B cell (primary cell): Measurements from ENCODE around the gene BCL11A. TPM values are rescaled to one million over a fixed set of nuclear protein-coding genes. Genes with fewer than 3 reads are reported as not detected.

ENCODE experiments used
- ATAC-seq: fragments of 200-7000 bp; cut with Tn5 transposase; one replicate; pipeline ENCODE4 v1.10.0; 2021; ENCODE audit warnings: low read depth, mild to moderate bottlenecking, moderate number of reproducible peaks, moderate library complexity
- CTCF ChIA-PET: fragments of 350-600 bp; sonication (Branson Sonifier 250); formaldehyde crosslinking; loops from one replicate; lab custom pipeline; 2021; ENCODE audit warnings: antibody characterized with exemption, inconsistent platforms; lab: Charles Lee
- POLR2A ChIA-PET: fragments of 350-600 bp; sonication (Branson Sonifier 250); formaldehyde crosslinking; loops from one replicate; lab custom pipeline; 2021; ENCODE audit warnings: antibody characterized with exemption; lab: Charles Lee
- DNase-seq: peaks from one replicate; pipeline ENCODE4 v3.0.0; 2013
- H2AFZ ChIP-seq: 2 replicates; pipeline ENCODE4 v1.6.1; 2012; ENCODE audit warnings: mild to moderate bottlenecking, low read depth, low read length; ENCODE audit not compliant: insufficient read depth, poor library complexity, severe bottlenecking
- H3K27ac ChIP-seq, 2 donors: 1 replicate in 1 of 2; 2 replicates in 1 of 2; pipeline ENCODE4 v1.5.1; 2012 to 2013; ENCODE audit warnings: low read length in 2 of 2, mild to moderate bottlenecking in 2 of 2, moderate library complexity in 1 of 2
- H3K27me3 ChIP-seq, 4 experiments: fragments of 200-600 bp in 1 of 4; sonication (generic) in 1 of 4; replicated peaks in 1 of 4; 1 replicate in 2 of 4; 2 replicates in 2 of 4; pipeline versions ENCODE4 v1.6.1 to v1.7.0; 2013 to 2016; ENCODE audit warnings: low read length in 3 of 4, mild to moderate bottlenecking in 2 of 4, mixed read lengths in 1 of 4, moderate library complexity in 1 of 4; ENCODE audit not compliant: insufficient read depth in 4 of 4, control insufficient read depth in 3 of 4; ENCODE audit errors: control extremely low read depth in 1 of 4
- H3K36me3 ChIP-seq, 2 experiments: replicated peaks in 1 of 2; 1 replicate in 1 of 2; 2 replicates in 1 of 2; pipeline versions ENCODE4 v1.6.1 to v1.7.1; 2013; ENCODE audit warnings: low read length in 1 of 2; ENCODE audit not compliant: insufficient read depth in 2 of 2, control insufficient read depth in 1 of 2; ENCODE audit errors: control extremely low read depth in 1 of 2, extremely low read depth in 1 of 2
- H3K4me1 ChIP-seq, 2 donors: fragments of 200-600 bp in 1 of 2; sonication (generic) in 1 of 2; 1 replicate in 1 of 2; 2 replicates in 1 of 2; pipeline versions ENCODE4 v1.5.1 to v1.6.1; 2013 to 2017; ENCODE audit warnings: low read length in 2 of 2; ENCODE audit not compliant: control insufficient read depth in 2 of 2, insufficient read depth in 2 of 2
- H3K4me2 ChIP-seq: replicated peaks from 2 replicates; pipeline ENCODE3; 2012; ENCODE audit warnings: mild to moderate bottlenecking, low read depth, low read length; ENCODE audit not compliant: poor library complexity, severe bottlenecking
- H3K4me3 ChIP-seq, 5 experiments: fragments of 200-600 bp in 1 of 5; sonication (generic) in 1 of 5; 1 replicate in 3 of 5; 2 replicates in 2 of 5; pipeline versions ENCODE4 v1.5.1 to v1.7.0; 2011 to 2016; ENCODE audit warnings: low read length in 4 of 5, mild to moderate bottlenecking in 4 of 5, low read depth in 2 of 5, control low read depth in 1 of 5, moderate library complexity in 1 of 5; ENCODE audit not compliant: insufficient read depth in 1 of 5; ENCODE audit errors: control extremely low read depth in 1 of 5, extremely low read depth in 1 of 5
- H3K79me2 ChIP-seq: fragments of 200-600 bp; sonication (generic); one replicate; pipeline ENCODE4 v1.6.0; 2016; ENCODE audit warnings: low read length; ENCODE audit not compliant: control insufficient read depth, insufficient read depth
- H3K9ac ChIP-seq: fragments of 200-600 bp; sonication (generic); 2 replicates; pipeline ENCODE4 v1.6.1; 2017; ENCODE audit warnings: mild to moderate bottlenecking, low read length, moderate library complexity
- H3K9me3 ChIP-seq, 3 donors: one replicate each; pipeline versions ENCODE4 v1.6.1 to v1.7.1; 2013; ENCODE audit warnings: low read length in 2 of 3; ENCODE audit not compliant: control insufficient read depth in 2 of 3, insufficient read depth in 1 of 3; ENCODE audit errors: control extremely low read depth in 1 of 3
- H4K20me1 ChIP-seq: 2 replicates; pipeline ENCODE4 v1.6.0; 2012; ENCODE audit warnings: mild to moderate bottlenecking, low read length; ENCODE audit not compliant: insufficient read depth, control insufficient read depth, poor library complexity, severe bottlenecking
- H3K27ac Mint-ChIP-seq: one replicate; pipeline ENCODE4 v1.8.0; 2021; ENCODE audit warnings: mixed read lengths
- H3K27me3 Mint-ChIP-seq: one replicate; pipeline ENCODE4 v1.8.0; 2021; ENCODE audit warnings: mixed read lengths
- H3K4me1 Mint-ChIP-seq: one replicate; pipeline ENCODE4 v1.8.0; 2021; ENCODE audit warnings: mixed read lengths
- H3K4me3 Mint-ChIP-seq: one replicate; pipeline ENCODE4 v1.8.0; 2021; ENCODE audit warnings: mixed read lengths
- H3K9me3 Mint-ChIP-seq: one replicate; pipeline ENCODE4 v1.8.0; 2022; ENCODE audit warnings: mixed read lengths; ENCODE audit not compliant: insufficient read depth
- CTCF ChIP-seq: fragments of 200-600 bp; IDR thresholded peaks from one replicate; pipeline ENCODE4 v1.8.0; 2022; ENCODE audit warnings: antibody characterized with exemption, mild to moderate bottlenecking
- EZH2 ChIP-seq: IDR thresholded peaks from 2 replicates; pipeline ENCODE4 v1.6.1; 2012; ENCODE audit warnings: borderline replicate concordance, low read depth, mild to moderate bottlenecking, moderate library complexity, low read length; ENCODE audit not compliant: insufficient read depth, poor library complexity, severe bottlenecking
- WGBS: methylation state at CpG from one replicate; pipeline ENCODE4 v1.1.5; 2013; ENCODE audit warnings: missing lambda C conversion rate; ENCODE audit not compliant: insufficient coverage; 5-methylcytosine and 5-hydroxymethylcytosine counted together
- intact Hi-C: fragments of 100-400 bp; cut with micrococcal nuclease; formaldehyde crosslinking; loops from one replicate; pipeline ENCODE4 v1.10.0; 2022
- polyA plus RNA-seq: library from polyadenylated mRNA; depleted of rRNA; stranded (reverse); fragments of >200 nt; gene quantifications from 2 replicates; pipeline ENCODE4 v1.2.3, GENCODE V29; 2012
- total RNA-seq, 2 donors: library from RNA; stranded (reverse); fragments of 120-200 nt in 1 of 2; gene quantifications; 1 replicate in 1 of 2; 2 replicates in 1 of 2; pipeline versions ENCODE4 v1.2.3 to v1.2.4, GENCODE V29; 2013 to 2022

Gene BCL11A
- total and polyA plus RNA-seq, 2 donors (not counting 1 experiment from before 2014, with no cell fraction given) = 81.8 to 383 TPM

DNA sequence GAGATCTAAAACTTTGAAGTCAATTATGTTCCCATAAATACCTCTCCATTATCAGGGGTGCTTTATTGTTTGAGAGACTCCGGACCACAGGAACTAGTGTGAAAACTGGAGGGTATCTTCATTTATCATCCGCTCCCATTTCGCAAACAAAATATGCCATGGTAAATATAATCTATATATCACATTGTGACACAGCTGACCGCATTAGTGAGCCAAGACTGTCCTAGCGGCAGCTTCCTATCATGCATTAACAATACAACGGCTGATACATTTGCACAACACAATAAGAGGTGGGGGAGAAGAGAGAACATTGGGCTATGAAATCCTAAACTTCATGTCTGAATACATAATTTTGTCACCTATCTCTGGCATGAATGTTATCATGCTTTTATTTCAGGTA lies 29.5 kb downstream of the BCL11A start:
- no peaks in the 10 kb centered on the region for H3K9me3 Mint-ChIP-seq

More for the DNA sequence above, 29.5 kb downstream of the BCL11A start:
- no peaks in the 10 kb centered on the region for H3K27me3 ChIP-seq
- ChIA-PET CTCF (interaction anchor here (0.7 to 1.5 kb wide), 4 partner anchors 15 to 27 kb away, joined by 3 to 7 read pairs (median 4); no protein-coding TSS in a partner anchor), POLR2A (no interaction called here)
- Mint-ChIP-seq H3K27me3 (no peaks in the 10 kb centered on the region), H3K27ac (peak overlapping the region; percentile 82), H3K4me1 (peaks cover 96% of the 10 kb centered on the region), H3K4me3 (peak overlapping the region; percentile 12)
- DNase-seq = no peak
- TF ChIP-seq EZH2 (no peak), CTCF (no peak)
- ATAC-seq = no peak
- peak overlapping the region; percentile 69 for H3K4me2 ChIP-seq
- H4K20me1 ChIP-seq = peaks cover 95% of the 10 kb centered on the region
- H3K79me2 ChIP-seq = peaks cover 100% of the 10 kb centered on the region
- no peak overlapping the region for H2AFZ ChIP-seq
- H3K36me3 ChIP-seq = peaks cover 1 to 76% of the 10 kb centered on the region in 2 experiments
- H3K9ac ChIP-seq = no peak overlapping the region
- no peak overlapping the region for H3K4me3 ChIP-seq
- no CpG with 5 or more reads among the region's 6 CpGs for WGBS
- no peaks in the 10 kb centered on the region for H3K9me3 ChIP-seq
- peaks cover 92 to 100% of the 10 kb centered on the region in 2 donors for H3K4me1 ChIP-seq
- intact Hi-C loops = no loop called here
- peak overlapping the region in 1 of 2 donors; percentile 70 for H3K27ac ChIP-seq
